GM12864 (cell line): ENCODE results near the gene PLOD1.
"Not testable (repeated sequence)": the region's sequence is repeated elsewhere in the genome, so short reads cannot be mapped to it uniquely, and the experiment has no call there.

Experiments used
- DNase-seq: peaks from one replicate; pipeline ENCODE4 v3.0.0-alpha.2; 2011; ENCODE audit warnings: low read depth
- H3K4me3 ChIP-seq: 2 replicates; pipeline ENCODE4 v1.5.1; 2011; ENCODE audit warnings: mild to moderate bottlenecking, low read depth, low read length, control low read depth
- CTCF ChIP-seq: IDR thresholded peaks from 2 replicates; pipeline ENCODE4 v1.5.1; 2011; ENCODE audit warnings: low read depth, mild to moderate bottlenecking, moderate library complexity, low read length, control low read depth, inconsistent platforms; ENCODE audit errors: missing control alignments

Gene PLOD1

DNA sequence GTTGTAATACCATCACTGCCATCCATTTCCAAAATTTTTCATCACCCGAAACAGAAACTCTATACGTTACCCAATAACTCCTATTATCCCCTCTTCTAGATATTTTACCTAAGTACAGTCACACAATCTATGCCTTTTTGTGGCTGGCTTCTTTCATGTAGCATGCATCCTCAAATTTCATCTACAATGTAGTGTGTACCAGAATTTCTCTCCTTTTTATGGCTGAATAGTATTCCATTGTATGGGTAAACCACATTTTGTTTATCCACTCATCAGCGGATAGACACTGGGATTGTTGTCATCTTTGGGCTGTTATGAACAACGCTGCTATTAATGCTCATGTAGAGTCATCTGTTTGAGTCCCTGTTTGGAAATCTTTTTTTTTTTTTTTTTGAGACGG lies 29.5 kb upstream of the PLOD1 start:
- no peak for TF ChIP-seq CTCF
- DNase-seq = no peak
- H3K4me3 ChIP-seq = no peak overlapping the region

- no peak overlapping the region for H3K4me3 ChIP-seq
- no peak for TF ChIP-seq CTCF
- no peak for DNase-seq
Measured at GRCh38 chr1:11906870-11907269, 27.6 kb upstream of the PLOD1 start.

GRCh38 chr1:11907275-11908094 lies 27.0 kb upstream of the PLOD1 start:
- peak; percentile 75 for TF ChIP-seq CTCF
- peak; percentile 89 for DNase-seq
- no peak overlapping the region for H3K4me3 ChIP-seq

GRCh38 chr1:11908095-11908675 lies 26.3 kb upstream of the PLOD1 start:
- TF ChIP-seq CTCF = no peak
- peak overlapping the region; percentile 53 for H3K4me3 ChIP-seq
- DNase-seq = peak; percentile 98

GRCh38 chr1:11910914-11911228 lies 23.6 kb upstream of the PLOD1 start:
- not testable (repeated sequence) for DNase-seq, H3K4me3 ChIP-seq

DNA sequence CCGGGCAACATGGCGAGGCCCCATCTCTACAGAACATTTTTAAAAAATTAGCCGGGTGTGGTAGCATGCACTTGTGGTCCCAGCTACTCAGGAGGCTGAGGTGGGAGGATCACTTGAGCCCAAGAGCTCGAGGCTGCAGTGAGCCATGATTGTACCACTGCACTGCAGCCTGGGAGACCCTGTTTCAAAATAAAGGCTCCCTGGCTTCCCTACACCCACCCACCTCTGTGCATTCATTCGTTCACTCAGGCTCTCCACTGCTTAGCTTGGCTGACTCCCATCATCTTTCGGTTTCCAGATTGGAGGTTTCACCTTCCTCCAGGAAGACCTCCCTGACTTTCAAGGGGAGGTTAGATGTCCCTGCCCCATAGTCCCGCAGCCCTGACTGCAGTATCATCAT lies 22.5 kb upstream of the PLOD1 start:
- H3K4me3 ChIP-seq = no peak overlapping the region
- no peak for DNase-seq
- TF ChIP-seq CTCF = no peak

DNA sequence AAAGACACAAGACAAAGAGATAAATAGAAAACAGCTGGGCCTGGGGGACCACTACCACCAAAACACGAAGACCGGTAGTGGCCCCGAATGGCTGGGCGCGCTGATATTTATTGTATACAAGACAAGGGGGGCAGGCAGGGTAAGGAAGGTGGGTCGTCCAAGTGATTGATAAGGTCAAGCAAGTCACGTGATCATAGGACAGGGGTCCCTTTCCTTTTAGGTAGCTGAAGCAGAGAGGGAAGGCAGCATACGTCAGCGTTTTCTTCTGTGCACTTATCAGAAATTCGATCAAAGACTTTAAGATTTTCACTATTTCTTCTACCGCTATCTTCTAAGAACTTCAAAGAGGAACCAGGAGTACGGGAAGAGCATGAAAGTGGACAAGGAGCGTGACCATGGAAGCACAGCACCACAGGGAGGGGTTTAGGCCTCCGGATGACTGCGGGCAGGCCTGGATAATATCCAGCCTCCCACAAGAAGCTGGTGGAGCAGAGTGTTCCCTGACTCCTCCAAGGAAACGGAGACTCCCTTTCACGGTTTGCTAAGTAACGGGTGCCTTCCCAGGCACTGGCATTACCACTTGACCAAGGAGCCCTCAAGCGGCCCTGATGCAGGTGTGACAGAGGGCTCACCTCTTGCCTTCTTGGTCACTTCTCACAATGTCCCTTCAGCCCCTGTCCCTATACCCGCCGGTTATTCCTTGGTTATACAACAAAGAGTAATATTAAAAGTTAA lies 21.9 kb upstream of the PLOD1 start:
- not testable (repeated sequence) for H3K4me3 ChIP-seq, DNase-seq

DNA sequence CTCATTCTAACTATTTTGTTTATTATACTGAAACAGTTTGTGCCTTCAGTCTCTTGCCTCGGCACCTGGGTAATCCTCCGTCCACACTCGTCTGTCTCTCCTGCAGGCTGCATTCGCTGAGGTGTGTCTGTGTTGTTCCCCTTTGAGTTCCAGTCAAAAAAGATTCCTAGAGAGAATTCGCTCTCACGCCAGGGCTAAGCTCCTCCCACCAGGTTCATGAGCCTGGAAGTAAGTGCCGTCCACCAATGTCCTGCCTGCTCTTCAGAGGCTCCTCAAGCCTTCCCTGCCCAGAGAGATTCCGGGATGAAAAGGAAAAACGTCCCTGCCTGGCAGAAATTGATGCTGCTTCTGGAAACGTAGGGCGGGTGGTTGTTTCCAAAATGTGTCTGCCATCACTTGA lies 21.2 kb upstream of the PLOD1 start:
- DNase-seq = no peak
- TF ChIP-seq CTCF = no peak
- H3K4me3 ChIP-seq = no peak overlapping the region
